Breast epithelium (tissue), 4 donors: Measurements from ENCODE around the gene PIK3CB. TPM values are rescaled to one million over a fixed set of nuclear protein-coding genes. Genes with fewer than 3 reads are reported as not detected.

Experiments used
- DNase-seq, 2 donors: peaks; one replicate each; pipeline ENCODE4 v3.0.0-alpha.2; 2019; ENCODE audit warnings: low spot score in 2 of 2
- H3K27ac ChIP-seq, 2 donors: fragments of 200-600 bp; sonication (generic) in 1 of 2; one replicate each; pipeline ENCODE4 v1.5.1; 2016 to 2019; ENCODE audit warnings: mild to moderate bottlenecking in 1 of 2
- H3K27me3 ChIP-seq, 2 donors: fragments of 200-600 bp; sonication (generic) in 1 of 2; one replicate each; pipeline versions ENCODE4 v1.5.1 to v1.6.0; 2017 to 2019; ENCODE audit warnings: control low read depth in 1 of 2, mild to moderate bottlenecking in 1 of 2
- H3K36me3 ChIP-seq: fragments of 200-600 bp; one replicate; pipeline ENCODE4 v1.5.1; 2019
- H3K4me1 ChIP-seq, 2 donors: fragments of 200-600 bp; sonication (generic); one replicate each; pipeline ENCODE4 v1.5.1; 2016 to 2019; ENCODE audit warnings: control low read depth in 1 of 2
- H3K4me3 ChIP-seq, 3 donors: fragments of 200-600 bp; sonication (generic); 1 replicate in 2 of 3; 2 replicates in 1 of 3; pipeline ENCODE4 v1.5.1; 2016 to 2019; ENCODE audit warnings: mild to moderate bottlenecking in 3 of 3, moderate library complexity in 2 of 3
- H3K9me3 ChIP-seq, 2 donors: fragments of 200-600 bp; sonication (generic) in 1 of 2; one replicate each; pipeline ENCODE4 v1.5.1; 2016 to 2019; ENCODE audit warnings: control low read depth in 1 of 2
- POLR2A ChIP-seq: fragments of 450-650 bp; IDR thresholded peaks from one replicate; pipeline ENCODE4 v1.6.1; 2016; ENCODE audit warnings: antibody characterized with exemption, mild to moderate bottlenecking, moderate library complexity
- POLR2AphosphoS5 ChIP-seq, 3 donors: sonication (generic); formaldehyde crosslinking; IDR thresholded peaks; one replicate each; pipeline ENCODE4 v1.6.1; 2017; ENCODE audit warnings: antibody characterized with exemption in 3 of 3
- intact Hi-C: fragments of 100-400 bp; cut with DNase I; formaldehyde crosslinking; loops from one replicate; pipeline ENCODE4 v1.15.1; 2023; ENCODE audit warnings: low total_unique reads
- total RNA-seq, 3 donors: library from RNA; depleted of rRNA; stranded (reverse); fragments of >200 nt; gene quantifications; one replicate each; pipeline ENCODE4 v1.1.0, GENCODE V29; 2016
- TF ChIP-seq, protein P1 (sequence below), 3 donors: fragments of 450-650 bp; IDR thresholded peaks; one replicate each; pipeline ENCODE4 v1.5.1; 2016 to 2017; ENCODE audit warnings: antibody characterized with exemption in 3 of 3, mild to moderate bottlenecking in 3 of 3, moderate library complexity in 3 of 3

Gene PIK3CB
- total RNA-seq, 3 donors from 2014 or later, result 30.5 to 46.2 (median 31.7) TPM

DNA sequence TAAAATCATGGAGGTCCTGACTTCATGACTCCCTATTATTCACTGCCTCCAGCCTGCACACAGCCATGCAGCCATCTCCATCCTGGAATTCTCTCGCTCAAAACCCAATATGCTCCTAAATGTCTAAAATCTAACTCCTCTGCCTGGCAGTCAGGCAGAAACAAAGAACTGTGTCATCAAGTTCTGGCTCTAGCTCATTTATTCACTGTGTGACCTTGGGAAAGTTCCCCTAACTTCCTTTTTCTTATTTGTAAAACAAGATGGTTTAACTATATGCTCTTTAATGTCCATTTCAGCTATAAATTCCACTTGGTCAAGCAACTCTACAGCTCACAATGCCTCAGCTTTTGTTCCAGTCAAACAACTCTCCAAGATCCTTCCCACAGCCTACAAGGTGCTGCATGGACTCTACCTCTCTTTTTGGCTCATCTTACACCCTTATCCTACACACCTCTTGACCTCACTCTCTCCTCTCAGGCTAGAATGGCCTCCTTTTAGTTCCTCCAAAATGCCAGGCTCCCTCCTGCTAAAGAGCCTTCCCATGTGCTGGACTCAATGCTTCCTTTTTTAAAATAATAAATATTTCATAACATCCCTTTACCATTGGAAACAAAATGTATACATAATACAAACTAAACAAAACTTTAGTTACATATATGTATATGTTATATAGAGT lies 16.4 kb downstream of the PIK3CB start:
- peaks cover 0 to 4% of the 10 kb centered on the region in 2 donors for H3K4me1 ChIP-seq
- TF ChIP-seq POLR2AphosphoS5 (IDR thresholded peaks at IDR 0.05) (no peak), POLR2A (no peak)
- TF ChIP-seq, protein P1, sequence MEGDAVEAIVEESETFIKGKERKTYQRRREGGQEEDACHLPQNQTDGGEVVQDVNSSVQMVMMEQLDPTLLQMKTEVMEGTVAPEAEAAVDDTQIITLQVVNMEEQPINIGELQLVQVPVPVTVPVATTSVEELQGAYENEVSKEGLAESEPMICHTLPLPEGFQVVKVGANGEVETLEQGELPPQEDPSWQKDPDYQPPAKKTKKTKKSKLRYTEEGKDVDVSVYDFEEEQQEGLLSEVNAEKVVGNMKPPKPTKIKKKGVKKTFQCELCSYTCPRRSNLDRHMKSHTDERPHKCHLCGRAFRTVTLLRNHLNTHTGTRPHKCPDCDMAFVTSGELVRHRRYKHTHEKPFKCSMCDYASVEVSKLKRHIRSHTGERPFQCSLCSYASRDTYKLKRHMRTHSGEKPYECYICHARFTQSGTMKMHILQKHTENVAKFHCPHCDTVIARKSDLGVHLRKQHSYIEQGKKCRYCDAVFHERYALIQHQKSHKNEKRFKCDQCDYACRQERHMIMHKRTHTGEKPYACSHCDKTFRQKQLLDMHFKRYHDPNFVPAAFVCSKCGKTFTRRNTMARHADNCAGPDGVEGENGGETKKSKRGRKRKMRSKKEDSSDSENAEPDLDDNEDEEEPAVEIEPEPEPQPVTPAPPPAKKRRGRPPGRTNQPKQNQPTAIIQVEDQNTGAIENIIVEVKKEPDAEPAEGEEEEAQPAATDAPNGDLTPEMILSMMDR (IDR thresholded peaks at IDR 0.05), result no peak
- no peak for DNase-seq
- intact Hi-C loops, result no loop called here
- H3K27me3 ChIP-seq, result no peaks in the 10 kb centered on the region
- H3K36me3 ChIP-seq, result no peaks in the 10 kb centered on the region
- no peak overlapping the region for H3K27ac ChIP-seq
- H3K9me3 ChIP-seq, result no peaks in the 10 kb centered on the region
- H3K4me3 ChIP-seq, result no peak overlapping the region

DNA sequence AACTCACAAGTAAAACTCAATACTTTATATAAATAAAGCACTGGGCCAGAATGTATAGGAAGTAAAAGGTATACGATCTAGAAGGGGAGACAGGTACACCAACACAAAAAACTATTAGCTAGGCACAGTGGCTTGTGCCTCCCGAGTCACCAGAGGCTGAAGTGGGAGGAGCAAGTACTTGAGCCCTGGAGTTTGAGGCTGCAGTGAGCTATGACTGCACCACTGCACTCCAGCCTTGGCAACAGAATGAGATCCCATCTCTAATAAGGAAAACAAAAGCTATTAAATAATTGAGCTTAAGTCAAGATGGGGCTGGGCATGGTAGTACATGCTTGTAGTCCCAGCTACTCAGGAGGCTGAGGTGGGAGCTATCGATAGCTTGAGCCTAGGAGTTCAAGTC lies 17.0 kb downstream of the PIK3CB start:
- no peak overlapping the region for H3K27ac ChIP-seq
- H3K4me3 ChIP-seq, result no peak overlapping the region
- TF ChIP-seq, protein P1 (IDR thresholded peaks at IDR 0.05), result no peak
- TF ChIP-seq POLR2AphosphoS5 (IDR thresholded peaks at IDR 0.05), result no peak
- no peak for TF ChIP-seq POLR2A
- DNase-seq, result no peak
- no peaks in the 10 kb centered on the region for H3K27me3 ChIP-seq
- no peaks in the 10 kb centered on the region for H3K36me3 ChIP-seq
- intact Hi-C loops, result no loop called here
- H3K9me3 ChIP-seq, result no peaks in the 10 kb centered on the region
- peaks cover 0 to 4% of the 10 kb centered on the region in 2 donors for H3K4me1 ChIP-seq

DNA sequence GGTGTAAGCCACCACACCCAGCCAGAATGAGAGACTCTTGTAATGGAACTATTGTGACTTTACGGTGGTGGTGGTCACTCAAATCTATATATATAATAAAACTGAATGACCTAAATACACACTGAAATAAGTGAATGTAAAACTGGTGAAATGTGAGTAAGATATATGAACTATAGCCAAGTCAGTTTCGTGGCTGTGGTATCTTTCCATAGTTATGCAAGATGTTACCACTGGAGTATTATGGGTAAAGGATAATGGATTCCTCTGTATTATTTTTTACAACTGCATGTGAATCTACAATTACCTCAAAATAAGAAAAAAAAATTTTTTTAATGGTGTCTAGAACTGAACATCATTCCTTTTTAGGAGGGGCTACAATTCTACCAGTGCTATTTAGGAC lies 21.9 kb downstream of the PIK3CB start:
- TF ChIP-seq POLR2AphosphoS5 (IDR thresholded peaks at IDR 0.05) (no peak), POLR2A (no peak)
- no peak for DNase-seq
- H3K4me1 ChIP-seq, result no peaks in the 10 kb centered on the region
- no peaks in the 10 kb centered on the region for H3K27me3 ChIP-seq
- H3K36me3 ChIP-seq, result no peaks in the 10 kb centered on the region
- H3K4me3 ChIP-seq, result no peak overlapping the region
- H3K9me3 ChIP-seq, result no peaks in the 10 kb centered on the region
- intact Hi-C loops, result loop anchor here (5.0 kb wide), 1 partner anchor 241 kb away; no protein-coding TSS in a partner anchor
- no peak overlapping the region for H3K27ac ChIP-seq

DNA sequence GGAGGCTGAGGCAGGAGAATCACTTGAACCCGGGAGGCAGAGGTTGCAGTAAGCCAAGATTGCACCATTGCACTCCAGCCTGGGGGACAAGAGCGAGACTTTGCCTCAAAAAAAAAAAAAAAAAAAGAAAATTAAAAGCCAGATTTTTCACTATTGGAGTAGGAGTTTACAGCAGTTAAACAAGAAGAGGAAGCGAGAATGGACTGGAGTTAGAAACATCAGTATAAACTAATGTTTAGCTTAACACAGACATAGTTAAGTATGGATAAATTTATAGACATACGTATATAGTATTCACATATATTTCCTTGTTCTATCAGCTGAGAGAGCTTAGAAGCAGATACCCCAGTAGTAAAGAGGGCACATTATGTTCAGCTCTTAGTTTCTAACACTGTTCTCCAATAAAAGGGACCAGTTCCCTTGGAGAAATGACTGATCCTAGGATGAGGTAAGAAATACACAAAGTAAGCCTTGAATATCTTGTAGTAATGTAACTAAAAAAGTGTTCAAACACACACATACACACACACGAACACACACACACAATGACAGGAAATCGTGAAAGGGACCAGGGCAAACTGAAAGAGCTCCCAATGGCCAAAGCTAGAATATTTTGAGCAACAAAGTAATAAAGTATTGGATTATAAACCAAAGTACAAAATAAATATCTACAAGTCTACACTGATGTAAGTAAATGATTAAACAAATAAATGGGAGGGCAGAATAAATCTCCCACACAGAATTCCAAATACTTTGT lies 25.1 kb downstream of the PIK3CB start:
- TF ChIP-seq, protein P1 (IDR thresholded peaks at IDR 0.05), result no peak
- no peak for TF ChIP-seq POLR2A
- no peak for TF ChIP-seq POLR2AphosphoS5 (IDR thresholded peaks at IDR 0.05)
- H3K27me3 ChIP-seq, result no peaks in the 10 kb centered on the region
- no peak for DNase-seq
- H3K27ac ChIP-seq, result no peak overlapping the region
- no peak overlapping the region for H3K4me3 ChIP-seq
- H3K36me3 ChIP-seq, result no peaks in the 10 kb centered on the region
- H3K4me1 ChIP-seq, result no peaks in the 10 kb centered on the region
- no peaks in the 10 kb centered on the region for H3K9me3 ChIP-seq
- intact Hi-C loops, result loop anchor here (5.0 kb wide), 1 partner anchor 237 kb away; no protein-coding TSS in a partner anchor

DNA sequence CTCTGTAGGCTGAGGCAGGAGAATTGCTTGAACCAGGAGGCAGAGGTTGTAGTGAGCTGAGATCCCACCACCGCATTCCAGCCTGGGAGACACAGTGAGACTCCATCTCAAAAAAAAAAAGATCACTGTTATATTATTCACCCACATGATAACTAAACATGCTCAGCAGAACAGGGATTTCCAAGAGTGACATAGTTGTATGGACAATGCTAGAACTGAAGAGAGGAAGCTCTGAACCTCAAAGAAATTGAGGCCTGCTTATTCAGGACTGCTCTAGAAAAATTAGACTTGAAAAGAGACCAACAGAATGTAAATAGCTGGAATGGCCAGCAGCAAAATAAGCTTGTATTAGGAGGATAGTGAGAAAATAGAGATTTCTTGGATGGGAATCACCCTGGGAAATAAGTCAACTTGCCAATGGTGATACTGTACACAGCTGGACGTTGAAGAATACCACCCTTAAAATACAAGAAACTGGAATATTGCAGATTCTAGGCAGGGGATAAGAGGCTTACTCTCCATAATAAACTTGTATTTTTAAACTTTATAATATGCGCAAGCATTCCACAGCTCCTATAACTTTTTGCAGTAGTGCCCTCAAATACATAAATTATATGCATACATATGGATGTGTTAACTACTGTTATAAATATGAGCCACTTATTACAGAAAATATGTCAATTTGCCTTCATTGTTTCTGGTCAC lies 28.2 kb downstream of the PIK3CB start:
- Histone ChIP-seq H3K36me3 (no peaks in the 10 kb centered on the region), H3K4me1 (peaks cover 0 to 6% of the 10 kb centered on the region in 2 donors), H3K27ac (no peak overlapping the region), H3K9me3 (no peaks in the 10 kb centered on the region), H3K27me3 (no peaks in the 10 kb centered on the region), H3K4me3 (no peak overlapping the region)
- intact Hi-C loops, result no loop called here
- no peak for DNase-seq
- TF ChIP-seq POLR2AphosphoS5 (IDR thresholded peaks at IDR 0.05) (no peak), POLR2A (no peak)
- TF ChIP-seq, protein P1 (IDR thresholded peaks at IDR 0.05), result no peak
